GM21526 (cell line): ENCODE results near the gene MTHFD1L.
A peak's percentile ranks its signal among the peaks of the same experiment; 100 is the strongest.

Source experiments
- ATAC-seq: cut with Tn5 transposase; IDR thresholded peaks from one replicate; pipeline ENCODE4 v1.9.1; 2021; ENCODE audit warnings: moderate library complexity; ENCODE audit not compliant: unreplicated experiment, low FRiP score

The MTHFD1L gene

DNA sequence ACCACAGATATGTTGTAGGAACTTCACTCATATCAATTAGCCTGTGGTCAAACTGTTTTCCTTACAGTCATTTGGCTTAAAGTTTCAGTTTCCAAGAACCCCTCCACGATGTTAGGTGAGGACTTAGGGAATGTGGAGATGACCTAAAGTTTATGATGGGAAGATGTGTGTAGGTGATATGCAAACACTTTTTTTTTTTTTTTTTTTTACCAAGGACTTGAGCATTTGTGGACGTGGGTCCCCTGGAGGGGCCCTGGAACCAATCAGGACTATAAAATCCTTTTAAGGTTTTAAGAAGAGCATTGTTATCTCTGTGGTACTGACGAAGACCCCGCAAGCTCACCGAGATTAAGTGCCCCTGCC is 478 bp upstream of the MTHFD1L start:
- no peak for ATAC-seq

DNA sequence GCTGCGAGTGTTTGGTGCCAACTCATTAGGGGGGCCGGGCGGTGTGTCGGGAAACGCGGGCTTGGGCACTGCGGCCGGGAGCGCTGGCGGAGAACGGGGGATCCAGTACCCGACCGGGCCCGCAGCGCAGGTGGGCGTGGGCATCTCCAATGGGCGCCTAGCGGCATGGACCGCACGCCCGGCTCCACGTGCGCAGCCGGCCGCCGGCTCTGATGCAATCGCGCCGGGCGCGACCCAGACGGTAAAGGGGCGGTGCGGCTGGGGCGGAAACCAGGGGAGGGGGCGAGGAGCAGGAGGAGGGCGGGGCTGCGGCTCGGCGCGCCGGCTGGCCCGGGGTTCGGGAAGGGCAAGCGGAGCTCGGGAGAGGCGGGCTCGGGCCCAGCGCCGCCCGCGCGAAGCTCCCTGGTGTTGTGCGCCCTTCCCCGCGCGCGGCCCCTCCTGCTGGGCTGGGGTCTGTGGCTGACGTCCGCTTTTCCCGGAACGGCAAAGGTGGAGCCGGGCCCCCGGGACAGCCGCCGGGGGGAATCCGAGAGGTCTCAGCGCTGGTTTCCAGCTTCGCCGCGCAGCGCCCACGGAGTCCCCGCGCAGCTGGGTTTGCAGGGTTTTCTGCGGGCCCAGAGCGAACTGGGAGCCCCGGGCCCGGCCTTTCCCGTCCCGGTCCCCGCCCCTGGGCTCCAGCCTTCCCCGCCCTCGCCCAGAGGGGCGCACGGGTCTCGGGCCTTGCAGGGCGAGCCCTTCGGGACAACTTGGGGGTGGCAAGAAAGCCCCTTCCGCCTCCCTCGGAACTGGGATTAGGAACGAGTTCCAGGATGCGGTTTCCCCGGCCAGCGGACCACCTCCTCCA is 867 bp downstream of the MTHFD1L start:
- ATAC-seq = peak; percentile 70

DNA sequence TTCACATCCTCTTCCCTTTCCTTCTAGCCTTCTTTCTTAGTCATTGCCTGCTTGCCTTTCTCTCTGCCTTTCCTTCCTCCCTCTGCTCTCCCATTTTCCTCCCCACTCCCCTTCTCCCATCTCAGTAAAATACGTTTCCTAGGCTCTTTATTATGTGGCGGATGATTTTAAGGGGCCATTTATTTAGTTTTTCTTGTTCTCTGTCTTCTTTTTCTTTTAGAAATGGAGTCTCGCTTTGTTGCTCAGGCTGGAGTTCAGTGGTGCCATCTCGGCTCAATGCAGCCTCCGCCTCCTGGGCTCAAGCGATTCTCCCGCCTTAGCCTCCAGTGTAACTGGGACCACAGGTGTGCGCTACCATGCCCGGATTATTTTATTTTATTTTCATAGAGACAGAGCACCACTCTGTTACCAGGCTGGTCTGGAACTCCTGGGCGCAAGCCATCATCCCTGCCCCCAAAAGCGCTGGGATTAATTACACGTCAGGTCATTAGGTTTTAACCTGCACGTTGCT is 1.5 kb downstream of the MTHFD1L start:
- ATAC-seq = no peak

DNA sequence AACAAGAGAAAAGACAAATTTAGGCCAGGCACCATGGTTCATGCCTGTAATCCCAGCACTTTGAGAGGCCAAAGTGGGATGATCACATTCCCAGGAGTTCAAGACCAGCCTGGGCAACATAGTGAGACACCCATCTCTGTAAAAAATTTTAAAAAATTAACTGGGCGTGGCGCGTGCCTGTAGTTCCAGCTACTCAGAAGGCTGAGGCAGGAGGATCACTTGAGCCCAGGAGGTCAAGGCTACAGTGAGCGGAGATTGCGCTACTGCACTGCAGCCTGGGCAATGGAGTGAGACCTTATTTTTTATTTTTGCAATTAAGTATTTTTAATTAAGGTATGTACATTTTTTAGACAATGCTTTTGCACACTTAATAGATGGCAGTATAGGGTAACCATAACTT is 3.3 kb downstream of the MTHFD1L start:
- ATAC-seq = no peak

DNA sequence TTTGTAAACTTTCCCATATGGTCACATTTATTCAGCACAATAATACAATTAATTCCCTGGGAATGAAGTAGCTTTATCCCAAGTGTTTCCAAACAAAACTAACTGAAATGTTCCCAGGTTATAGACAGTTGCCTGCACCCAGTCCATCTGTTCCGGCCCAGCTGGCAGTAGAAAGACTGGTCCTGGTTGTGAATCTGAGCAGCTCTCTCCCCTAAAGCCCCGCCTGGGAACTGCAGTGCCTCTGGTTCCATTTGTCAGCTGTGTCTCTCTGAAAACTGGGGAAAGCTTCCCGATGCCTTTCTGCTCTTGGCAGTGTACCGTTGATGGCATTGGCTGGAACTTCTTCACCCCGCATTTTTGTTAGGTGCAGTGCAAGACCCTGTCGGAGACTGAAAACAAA is 8.7 kb downstream of the MTHFD1L start:
- ATAC-seq = no peak

DNA sequence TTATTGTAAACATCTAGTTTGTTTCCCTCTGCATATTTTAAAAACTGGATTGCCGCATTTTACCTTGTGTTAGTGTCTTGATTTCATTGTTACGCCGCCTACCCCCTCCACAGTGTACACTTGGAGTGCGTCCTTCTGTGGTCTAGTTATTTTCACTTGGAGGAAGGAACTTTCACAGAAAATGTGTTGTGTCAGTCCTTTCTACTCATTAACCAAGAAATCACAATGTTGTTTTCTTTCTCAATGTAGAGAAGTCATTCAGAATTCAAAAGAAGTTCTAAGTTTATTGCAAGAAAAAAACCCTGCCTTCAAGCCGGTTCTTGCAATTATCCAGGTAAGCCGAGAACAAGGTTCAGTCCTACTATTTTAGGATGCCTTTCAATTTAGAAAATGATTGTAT is 10.3 kb downstream of the MTHFD1L start:
- ATAC-seq = no peak

GRCh38 chr6:150876598-150876997 is 11.1 kb downstream of the MTHFD1L start:
- no peak for ATAC-seq

- ATAC-seq = no peak
Observed at GRCh38 chr6:150877928-150878327, 12.4 kb downstream of the MTHFD1L start.

- no peak for ATAC-seq
Observed at GRCh38 chr6:150878347-150879213, 13.1 kb downstream of the MTHFD1L start.

DNA sequence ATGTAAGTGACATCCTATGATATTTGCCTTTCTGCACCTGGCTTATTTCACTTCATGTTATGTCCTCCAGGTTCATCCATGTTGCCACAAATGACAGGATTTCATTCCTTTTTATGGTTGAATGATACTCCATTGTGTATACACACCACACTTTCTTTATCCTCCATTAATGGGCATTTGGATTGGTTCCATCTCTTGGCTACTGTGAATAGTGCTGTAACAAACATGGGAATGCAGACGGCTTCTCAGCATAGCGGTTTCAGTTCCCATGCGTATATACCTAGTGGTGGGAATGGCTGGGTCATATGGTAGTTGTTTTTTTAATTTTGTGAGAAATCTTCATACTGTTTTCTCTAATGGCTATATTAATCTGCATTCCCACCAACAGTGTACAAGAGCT is 14.8 kb downstream of the MTHFD1L start:
- no peak for ATAC-seq

GRCh38 chr6:150881911-150882481 is 16.5 kb downstream of the MTHFD1L start:
- ATAC-seq = no peak

- ATAC-seq = no peak
Observed at GRCh38 chr6:150883521-150883920, 18.0 kb downstream of the MTHFD1L start.

- no peak for ATAC-seq
Observed at GRCh38 chr6:150886155-150886554, 20.7 kb downstream of the MTHFD1L start.

GRCh38 chr6:150887978-150888563 is 22.6 kb downstream of the MTHFD1L start:
- no peak for ATAC-seq

DNA sequence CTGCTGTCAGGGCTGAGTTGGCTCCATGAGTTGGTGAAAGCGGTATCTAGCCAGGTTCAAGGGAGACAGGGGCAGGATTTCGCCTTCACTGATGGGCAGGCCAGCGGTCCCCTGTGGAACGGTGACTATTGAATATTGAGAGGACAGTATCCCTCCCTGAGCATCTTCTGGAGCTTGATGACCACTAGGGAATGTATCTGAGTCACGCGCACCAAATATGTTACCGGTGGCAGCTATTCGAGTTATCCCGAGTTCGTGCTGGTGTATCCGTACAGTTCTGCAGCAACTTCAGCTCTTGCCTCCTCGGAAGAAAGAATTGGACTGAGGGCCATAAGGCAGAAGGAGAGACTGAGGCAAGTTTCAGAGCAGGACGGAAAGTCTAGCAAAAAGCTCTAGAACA is 24.8 kb downstream of the MTHFD1L start:
- no peak for ATAC-seq

DNA sequence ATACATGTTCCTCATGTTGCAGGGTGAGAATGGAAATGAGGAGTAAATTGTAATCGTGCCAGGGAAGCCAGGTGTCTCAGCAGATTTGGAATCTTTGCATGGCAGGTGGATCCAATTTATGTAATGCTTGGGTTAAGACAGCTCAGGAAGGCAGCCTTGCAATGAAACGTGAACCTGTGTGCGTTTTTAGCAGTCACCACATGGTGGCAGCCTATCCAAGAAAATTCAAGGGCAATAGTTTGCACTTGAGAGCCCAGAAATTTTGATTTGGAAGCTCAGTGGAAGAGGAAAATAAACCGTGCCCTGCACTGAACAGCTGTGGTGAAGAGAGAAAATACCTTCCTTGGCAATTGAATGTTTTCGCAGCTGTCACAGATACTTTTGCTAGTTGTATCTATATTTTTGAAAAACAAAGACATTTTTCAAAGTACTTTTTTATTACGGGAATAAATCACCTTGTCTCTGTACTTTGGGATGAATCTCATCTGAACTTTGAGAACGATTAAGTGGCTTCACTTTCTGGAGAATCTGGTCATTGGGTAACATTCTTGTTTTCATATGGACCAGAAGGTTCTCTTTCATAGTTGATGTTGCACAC is 26.5 kb downstream of the MTHFD1L start:
- ATAC-seq = peak; percentile 49

DNA sequence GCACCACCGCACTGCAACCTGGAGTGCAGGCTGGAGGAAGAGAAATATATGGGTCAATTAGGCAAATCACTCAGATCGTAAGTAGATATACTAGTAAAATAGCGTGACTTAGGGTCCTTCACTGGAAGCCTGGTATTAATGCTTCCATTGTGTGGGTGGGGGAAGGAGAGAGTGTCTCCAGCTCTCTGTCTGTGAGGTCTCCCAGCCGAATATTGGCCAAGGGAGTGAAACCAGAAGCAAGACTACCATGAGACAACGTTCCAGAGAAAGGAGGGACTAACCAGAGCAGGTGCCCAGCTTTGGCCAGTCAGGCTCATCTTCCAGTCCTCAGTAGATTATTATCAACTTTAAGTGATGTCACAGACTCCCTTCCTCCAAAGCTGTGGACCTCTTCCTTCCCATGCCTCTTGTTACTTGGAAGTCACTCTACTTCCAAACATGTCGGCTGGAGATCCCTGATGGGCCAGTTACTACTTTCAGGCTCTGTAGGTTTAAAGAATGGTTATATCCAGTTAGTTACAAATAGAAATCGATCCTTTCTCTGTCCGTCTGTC is 28.8 kb downstream of the MTHFD1L start:
- ATAC-seq = no peak

DNA sequence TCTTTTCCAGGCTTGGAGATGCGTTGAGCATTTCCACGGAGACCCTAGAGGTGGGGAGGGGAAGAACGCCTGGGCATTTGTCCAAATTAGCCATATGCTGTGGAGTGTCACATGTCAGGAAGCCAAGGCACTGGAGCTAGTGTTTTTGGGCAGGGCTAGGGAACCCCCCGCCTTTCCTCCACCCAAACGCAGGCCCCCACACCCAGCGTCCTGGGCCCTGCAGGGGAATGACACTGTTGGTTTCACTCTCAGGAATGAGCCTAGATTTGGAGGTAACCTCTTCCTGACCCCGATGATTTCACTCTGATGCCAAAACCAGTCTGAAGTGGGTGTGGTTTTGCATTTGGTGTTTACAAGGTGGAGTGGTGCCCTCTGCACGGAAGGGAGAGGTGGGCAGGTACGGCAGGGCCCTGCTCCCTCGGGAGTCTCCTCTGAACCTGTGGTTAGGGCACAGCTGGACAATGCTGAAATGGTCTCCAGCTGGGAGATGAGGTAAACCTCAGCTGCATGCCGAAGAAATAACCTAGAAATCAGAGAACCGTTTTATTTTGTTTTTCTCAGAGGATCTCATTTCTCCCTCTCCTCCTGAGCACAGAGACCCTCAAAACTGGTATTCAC is 29.5 kb downstream of the MTHFD1L start:
- no peak for ATAC-seq

GRCh38 chr6:150895928-150896632 is 30.6 kb downstream of the MTHFD1L start:
- ATAC-seq = no peak
